Activated CD4-positive, alpha-beta T cell treated with anti-CD3 and anti-CD28 coated beads, Interleukin-2, amount 10 ng/mL, durations not matched to agents 24 days and 14 days (primary cell): ENCODE measurements around the gene SLX4IP. TPM values are rescaled to one million over a fixed set of nuclear protein-coding genes. Genes with fewer than 3 reads are reported as not detected.

Experiments
- DNase-seq: peaks from one replicate; pipeline ENCODE4 v3.0.0; 2022
- H3K27ac Mint-ChIP-seq: one replicate; pipeline ENCODE4 v1.8.0; 2022; ENCODE audit warnings: mild to moderate bottlenecking, mixed read lengths
- H3K27me3 Mint-ChIP-seq: one replicate; pipeline ENCODE4 v1.8.0; 2022; ENCODE audit warnings: mixed read lengths
- H3K36me3 Mint-ChIP-seq: one replicate; pipeline ENCODE4 v1.8.0; 2022; ENCODE audit warnings: low read depth, mild to moderate bottlenecking, mixed read lengths
- H3K4me1 Mint-ChIP-seq: one replicate; pipeline ENCODE4 v1.8.0; 2021; ENCODE audit warnings: mixed read lengths
- H3K4me3 Mint-ChIP-seq: one replicate; pipeline ENCODE4 v1.8.0; 2022; ENCODE audit warnings: mild to moderate bottlenecking, moderate library complexity, mixed read lengths
- H3K9me3 Mint-ChIP-seq: one replicate; pipeline ENCODE4 v1.8.0; 2021; ENCODE audit warnings: mixed read lengths
- intact Hi-C: fragments of 100-400 bp; cut with micrococcal nuclease; formaldehyde crosslinking; loops from one replicate; pipeline ENCODE4 v1.15.1; 2023
- total RNA-seq: library from RNA; stranded (reverse); gene quantifications from 2 replicates; pipeline ENCODE4 v1.2.3, GENCODE V29; 2022

The SLX4IP gene
- total RNA-seq, 1 donor from 2014 or later = 6.6 TPM

GRCh38 chr20:10658051-10658823, 223.1 kb downstream of the SLX4IP start:
- DNase-seq = no peak
- intact Hi-C loops = no loop called here
- H3K36me3 Mint-ChIP-seq = no peaks in the 10 kb centered on the region
- H3K4me1 Mint-ChIP-seq = peaks cover 4% of the 10 kb centered on the region
- no peak overlapping the region for H3K4me3 Mint-ChIP-seq
- no peaks in the 10 kb centered on the region for H3K9me3 Mint-ChIP-seq
- no peak overlapping the region for H3K27ac Mint-ChIP-seq
- H3K27me3 Mint-ChIP-seq = peaks cover 33% of the 10 kb centered on the region

GRCh38 chr20:10658876-10659632, 223.9 kb downstream of the SLX4IP start:
- peaks cover under 1% of the 10 kb centered on the region for H3K4me1 Mint-ChIP-seq
- H3K4me3 Mint-ChIP-seq = no peak overlapping the region
- H3K36me3 Mint-ChIP-seq = no peaks in the 10 kb centered on the region
- no peaks in the 10 kb centered on the region for H3K9me3 Mint-ChIP-seq
- no peak for DNase-seq
- H3K27ac Mint-ChIP-seq = no peak overlapping the region
- peaks cover 38% of the 10 kb centered on the region for H3K27me3 Mint-ChIP-seq
- intact Hi-C loops = no loop called here

GRCh38 chr20:10659651-10660601, 224.8 kb downstream of the SLX4IP start:
- no peak for DNase-seq
- Mint-ChIP-seq H3K36me3 (no peaks in the 10 kb centered on the region), H3K9me3 (no peaks in the 10 kb centered on the region), H3K4me3 (no peak overlapping the region), H3K27ac (no peak overlapping the region), H3K27me3 (peaks cover 35% of the 10 kb centered on the region), H3K4me1 (no peaks in the 10 kb centered on the region)
- intact Hi-C loops = no loop called here

GRCh38 chr20:10660661-10661060, 225.6 kb downstream of the SLX4IP start:
- intact Hi-C loops = no loop called here
- DNase-seq = no peak
- H3K4me1 Mint-ChIP-seq = no peaks in the 10 kb centered on the region
- peaks cover 36% of the 10 kb centered on the region for H3K27me3 Mint-ChIP-seq
- no peaks in the 10 kb centered on the region for H3K36me3 Mint-ChIP-seq
- H3K4me3 Mint-ChIP-seq = no peak overlapping the region
- no peak overlapping the region for H3K27ac Mint-ChIP-seq
- H3K9me3 Mint-ChIP-seq = no peaks in the 10 kb centered on the region

- DNase-seq = no peak
- Mint-ChIP-seq H3K27me3 (peaks cover 39% of the 10 kb centered on the region), H3K36me3 (no peaks in the 10 kb centered on the region), H3K9me3 (no peaks in the 10 kb centered on the region), H3K4me3 (no peak overlapping the region), H3K27ac (no peak overlapping the region), H3K4me1 (no peaks in the 10 kb centered on the region)
- intact Hi-C loops = no loop called here
Observed at GRCh38 chr20:10661261-10661660, 226.2 kb downstream of the SLX4IP start.

- H3K4me3 Mint-ChIP-seq = no peak overlapping the region
- H3K4me1 Mint-ChIP-seq = no peaks in the 10 kb centered on the region
- intact Hi-C loops = no loop called here
- H3K9me3 Mint-ChIP-seq = no peaks in the 10 kb centered on the region
- peaks cover 39% of the 10 kb centered on the region for H3K27me3 Mint-ChIP-seq
- no peak overlapping the region for H3K27ac Mint-ChIP-seq
- no peaks in the 10 kb centered on the region for H3K36me3 Mint-ChIP-seq
- DNase-seq = no peak
Observed at GRCh38 chr20:10662151-10662550, 227.0 kb downstream of the SLX4IP start.

- DNase-seq = no peak
- no peaks in the 10 kb centered on the region for H3K9me3 Mint-ChIP-seq
- no peaks in the 10 kb centered on the region for H3K36me3 Mint-ChIP-seq
- no peak overlapping the region for H3K27ac Mint-ChIP-seq
- peaks cover 36% of the 10 kb centered on the region for H3K27me3 Mint-ChIP-seq
- no peak overlapping the region for H3K4me3 Mint-ChIP-seq
- H3K4me1 Mint-ChIP-seq = no peaks in the 10 kb centered on the region
- intact Hi-C loops = no loop called here
Observed at GRCh38 chr20:10662661-10663458, 227.8 kb downstream of the SLX4IP start.

GRCh38 chr20:10663756-10664155, 228.7 kb downstream of the SLX4IP start:
- H3K4me3 Mint-ChIP-seq = no peak overlapping the region
- H3K36me3 Mint-ChIP-seq = no peaks in the 10 kb centered on the region
- intact Hi-C loops = no loop called here
- no peak for DNase-seq
- H3K27me3 Mint-ChIP-seq = peaks cover 39% of the 10 kb centered on the region
- no peak overlapping the region for H3K27ac Mint-ChIP-seq
- H3K9me3 Mint-ChIP-seq = no peaks in the 10 kb centered on the region
- H3K4me1 Mint-ChIP-seq = no peaks in the 10 kb centered on the region

- no peaks in the 10 kb centered on the region for H3K9me3 Mint-ChIP-seq
- intact Hi-C loops = no loop called here
- no peaks in the 10 kb centered on the region for H3K4me1 Mint-ChIP-seq
- H3K36me3 Mint-ChIP-seq = no peaks in the 10 kb centered on the region
- no peak for DNase-seq
- no peak overlapping the region for H3K4me3 Mint-ChIP-seq
- peaks cover 42% of the 10 kb centered on the region for H3K27me3 Mint-ChIP-seq
- H3K27ac Mint-ChIP-seq = no peak overlapping the region
Observed at GRCh38 chr20:10665027-10665561, 230.0 kb downstream of the SLX4IP start.

GRCh38 chr20:10665791-10666190, 230.7 kb downstream of the SLX4IP start:
- intact Hi-C loops = no loop called here
- Mint-ChIP-seq H3K27me3 (peaks cover 47% of the 10 kb centered on the region), H3K27ac (no peak overlapping the region), H3K4me3 (no peak overlapping the region), H3K36me3 (no peaks in the 10 kb centered on the region), H3K4me1 (peaks cover 6% of the 10 kb centered on the region), H3K9me3 (no peaks in the 10 kb centered on the region)
- DNase-seq = no peak

- DNase-seq = no peak
- Mint-ChIP-seq H3K4me3 (no peak overlapping the region), H3K27me3 (peaks cover 51% of the 10 kb centered on the region), H3K4me1 (peaks cover 12% of the 10 kb centered on the region), H3K36me3 (no peaks in the 10 kb centered on the region), H3K27ac (no peak overlapping the region), H3K9me3 (no peaks in the 10 kb centered on the region)
- intact Hi-C loops = no loop called here
Observed at GRCh38 chr20:10666221-10667076, 231.3 kb downstream of the SLX4IP start.

GRCh38 chr20:10667077-10667401, 231.9 kb downstream of the SLX4IP start:
- H3K36me3 Mint-ChIP-seq = no peaks in the 10 kb centered on the region
- H3K27ac Mint-ChIP-seq = no peak overlapping the region
- peaks cover 50% of the 10 kb centered on the region for H3K27me3 Mint-ChIP-seq
- H3K4me3 Mint-ChIP-seq = no peak overlapping the region
- DNase-seq = no peak
- no peaks in the 10 kb centered on the region for H3K9me3 Mint-ChIP-seq
- intact Hi-C loops = no loop called here
- H3K4me1 Mint-ChIP-seq = peaks cover 14% of the 10 kb centered on the region
